ENCODE results near the gene ARHGAP26.

ARHGAP26 gene

GRCh38 chr5:143129203-143129602 is 359.0 kb downstream of the ARHGAP26 start:
- no peak for TF ChIP-seq SUZ12 (IDR thresholded peaks at IDR 0.05; ENCODE audit: extremely low read depth, insufficient read depth, insufficient read length)
- no peak for TF ChIP-seq ZNF274 (IDR thresholded peaks at IDR 0.05; ENCODE audit: low read depth, low read length)
- no peak for TF ChIP-seq YY1 (IDR thresholded peaks at IDR 0.05; ENCODE audit: insufficient read depth, insufficient read length)

GRCh38 chr5:143129910-143130612 is 359.9 kb downstream of the ARHGAP26 start:
- DNase-seq (ENCODE audit: low read depth, low spot score) = no peak
- Histone ChIP-seq H3K36me3 (ENCODE audit: insufficient read depth, insufficient read length, low read length) (no peaks in the 10 kb centered on the region), H3K9ac (ENCODE audit: insufficient read length, low read depth) (no peak overlapping the region), H3K9me3 (ENCODE audit: insufficient read depth, low read length) (no peaks in the 10 kb centered on the region), H3K4me1 (ENCODE audit: insufficient read depth, insufficient read length) (no peaks in the 10 kb centered on the region), H3K4me3 (ENCODE audit: insufficient read length, low read depth) (no peak overlapping the region), H3K27me3 (ENCODE audit: insufficient read depth, insufficient read length) (no peaks in the 10 kb centered on the region)
- no peak for TF ChIP-seq SUZ12 (IDR thresholded peaks at IDR 0.05; ENCODE audit: extremely low read depth, insufficient read depth, insufficient read length)
- TF ChIP-seq ZNF274 (IDR thresholded peaks at IDR 0.05; ENCODE audit: low read depth, low read length) = no peak
- TF ChIP-seq YY1 (IDR thresholded peaks at IDR 0.05; ENCODE audit: insufficient read depth, insufficient read length) = no peak

More at GRCh38 chr5:143129203-143129602, 359.0 kb downstream of the ARHGAP26 start:
- H3K9me3 ChIP-seq (ENCODE audit: insufficient read depth, low read length) = no peaks in the 10 kb centered on the region
- no peaks in the 10 kb centered on the region for H3K4me1 ChIP-seq (ENCODE audit: insufficient read depth, insufficient read length)
- H3K27me3 ChIP-seq (ENCODE audit: insufficient read depth, insufficient read length) = no peaks in the 10 kb centered on the region
- no peak for DNase-seq (ENCODE audit: low read depth, low spot score)
- H3K9ac ChIP-seq (ENCODE audit: insufficient read length, low read depth) = no peak overlapping the region
- H3K36me3 ChIP-seq (ENCODE audit: insufficient read depth, insufficient read length, low read length) = no peaks in the 10 kb centered on the region
- no peak overlapping the region for H3K4me3 ChIP-seq (ENCODE audit: insufficient read length, low read depth)

DNA sequence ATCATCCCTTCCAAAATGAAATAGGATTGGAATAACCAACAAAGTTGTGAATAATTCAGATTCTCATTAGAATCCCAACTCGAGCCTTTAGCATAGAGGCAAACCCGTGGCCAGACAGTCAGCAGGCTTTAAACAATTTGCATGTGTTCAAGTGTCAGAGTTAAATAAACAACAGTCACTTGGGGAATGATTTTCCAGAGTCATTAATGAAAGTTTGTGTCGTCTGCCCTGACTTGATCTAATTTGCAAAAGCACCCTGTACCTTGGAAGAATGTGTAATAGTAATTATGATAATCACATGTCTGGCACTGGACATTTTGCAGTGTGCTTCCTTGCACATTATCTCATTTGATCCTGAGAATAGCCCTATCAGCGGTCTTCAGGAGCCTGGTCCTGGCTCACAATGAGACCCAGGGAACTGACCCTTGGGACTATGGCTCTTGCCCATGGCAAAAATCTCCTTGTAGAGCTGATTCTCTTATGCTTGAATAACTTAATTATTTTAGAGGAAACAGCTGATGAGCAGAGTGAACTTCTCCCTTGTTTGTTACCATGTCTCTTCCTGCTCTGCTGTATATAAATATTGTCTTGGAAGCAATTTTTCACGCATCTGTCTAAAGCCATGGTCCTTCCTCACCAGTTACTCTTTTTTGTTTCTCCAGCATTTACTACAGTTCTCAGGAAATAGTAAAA is 360.6 kb downstream of the ARHGAP26 start:
- H3K27me3 ChIP-seq (ENCODE audit: insufficient read depth, insufficient read length) = no peaks in the 10 kb centered on the region
- H3K4me1 ChIP-seq (ENCODE audit: insufficient read depth, insufficient read length) = no peaks in the 10 kb centered on the region
- H3K36me3 ChIP-seq (ENCODE audit: insufficient read depth, insufficient read length, low read length) = no peaks in the 10 kb centered on the region

DNA sequence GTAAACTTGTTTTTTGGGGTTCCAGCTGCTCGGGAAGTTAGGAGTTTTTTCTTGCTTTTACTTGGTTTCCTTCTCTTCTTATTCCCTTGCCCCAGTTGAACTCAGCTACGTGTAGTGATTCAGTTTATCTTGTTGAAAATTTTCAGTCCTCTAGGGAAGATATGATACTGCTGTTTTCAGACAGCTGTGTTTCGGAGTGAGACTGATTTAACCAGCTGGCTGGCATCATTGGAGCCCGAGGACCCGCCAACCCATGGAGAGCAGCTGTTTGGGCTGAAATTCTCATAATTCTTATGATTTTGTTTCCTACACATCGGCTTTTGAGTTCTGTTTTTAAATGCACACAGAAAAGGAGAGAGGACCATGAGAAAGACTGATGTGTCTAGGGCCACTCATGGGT is 361.8 kb downstream of the ARHGAP26 start:
- no peaks in the 10 kb centered on the region for H3K36me3 ChIP-seq (ENCODE audit: insufficient read depth, insufficient read length, low read length)
- TF ChIP-seq YY1 (IDR thresholded peaks at IDR 0.05; ENCODE audit: insufficient read depth, insufficient read length) (no peak), ZNF274 (IDR thresholded peaks at IDR 0.05; ENCODE audit: low read depth, low read length) (no peak), SUZ12 (IDR thresholded peaks at IDR 0.05; ENCODE audit: extremely low read depth, insufficient read depth, insufficient read length) (no peak)
- no peaks in the 10 kb centered on the region for H3K27me3 ChIP-seq (ENCODE audit: insufficient read depth, insufficient read length)
- no peak overlapping the region for H3K4me3 ChIP-seq (ENCODE audit: insufficient read length, low read depth)
- no peak for DNase-seq (ENCODE audit: low read depth, low spot score)
- H3K9me3 ChIP-seq (ENCODE audit: insufficient read depth, low read length) = no peaks in the 10 kb centered on the region
- H3K4me1 ChIP-seq (ENCODE audit: insufficient read depth, insufficient read length) = no peaks in the 10 kb centered on the region
- H3K9ac ChIP-seq (ENCODE audit: insufficient read length, low read depth) = no peak overlapping the region

More for the DNA sequence above, 360.6 kb downstream of the ARHGAP26 start:
- DNase-seq (ENCODE audit: low read depth, low spot score) = no peak
- Histone ChIP-seq H3K9me3 (ENCODE audit: insufficient read depth, low read length) (no peaks in the 10 kb centered on the region), H3K9ac (ENCODE audit: insufficient read length, low read depth) (no peak overlapping the region), H3K4me3 (ENCODE audit: insufficient read length, low read depth) (no peak overlapping the region)
- no peak for TF ChIP-seq SUZ12 (IDR thresholded peaks at IDR 0.05; ENCODE audit: extremely low read depth, insufficient read depth, insufficient read length)
- TF ChIP-seq YY1 (IDR thresholded peaks at IDR 0.05; ENCODE audit: insufficient read depth, insufficient read length) = no peak
- no peak for TF ChIP-seq ZNF274 (IDR thresholded peaks at IDR 0.05; ENCODE audit: low read depth, low read length)

GRCh38 chr5:143132739-143133138 is 362.6 kb downstream of the ARHGAP26 start:
- TF ChIP-seq YY1 (IDR thresholded peaks at IDR 0.05; ENCODE audit: insufficient read depth, insufficient read length) (no peak), SUZ12 (IDR thresholded peaks at IDR 0.05; ENCODE audit: extremely low read depth, insufficient read depth, insufficient read length) (no peak), ZNF274 (IDR thresholded peaks at IDR 0.05; ENCODE audit: low read depth, low read length) (no peak)
- Histone ChIP-seq H3K4me3 (ENCODE audit: insufficient read length, low read depth) (no peak overlapping the region), H3K36me3 (ENCODE audit: insufficient read depth, insufficient read length, low read length) (no peaks in the 10 kb centered on the region), H3K9ac (ENCODE audit: insufficient read length, low read depth) (no peak overlapping the region), H3K4me1 (ENCODE audit: insufficient read depth, insufficient read length) (no peaks in the 10 kb centered on the region), H3K9me3 (ENCODE audit: insufficient read depth, low read length) (no peaks in the 10 kb centered on the region), H3K27me3 (ENCODE audit: insufficient read depth, insufficient read length) (no peaks in the 10 kb centered on the region)
- DNase-seq (ENCODE audit: low read depth, low spot score) = no peak

GRCh38 chr5:143133721-143134120 is 363.5 kb downstream of the ARHGAP26 start:
- H3K4me3 ChIP-seq (ENCODE audit: insufficient read length, low read depth) = no peak overlapping the region
- no peaks in the 10 kb centered on the region for H3K9me3 ChIP-seq (ENCODE audit: insufficient read depth, low read length)
- TF ChIP-seq ZNF274 (IDR thresholded peaks at IDR 0.05; ENCODE audit: low read depth, low read length) = no peak
- no peak for DNase-seq (ENCODE audit: low read depth, low spot score)
- no peaks in the 10 kb centered on the region for H3K4me1 ChIP-seq (ENCODE audit: insufficient read depth, insufficient read length)
- no peak overlapping the region for H3K9ac ChIP-seq (ENCODE audit: insufficient read length, low read depth)
- H3K27me3 ChIP-seq (ENCODE audit: insufficient read depth, insufficient read length) = no peaks in the 10 kb centered on the region
- H3K36me3 ChIP-seq (ENCODE audit: insufficient read depth, insufficient read length, low read length) = no peaks in the 10 kb centered on the region

GRCh38 chr5:143134269-143134668 is 364.1 kb downstream of the ARHGAP26 start:
- H3K27me3 ChIP-seq (ENCODE audit: insufficient read depth, insufficient read length) = no peaks in the 10 kb centered on the region
- no peaks in the 10 kb centered on the region for H3K36me3 ChIP-seq (ENCODE audit: insufficient read depth, insufficient read length, low read length)
- H3K9me3 ChIP-seq (ENCODE audit: insufficient read depth, low read length) = no peaks in the 10 kb centered on the region
- TF ChIP-seq YY1 (IDR thresholded peaks at IDR 0.05; ENCODE audit: insufficient read depth, insufficient read length) = no peak
- no peak for TF ChIP-seq SUZ12 (IDR thresholded peaks at IDR 0.05; ENCODE audit: extremely low read depth, insufficient read depth, insufficient read length)
- TF ChIP-seq ZNF274 (IDR thresholded peaks at IDR 0.05; ENCODE audit: low read depth, low read length) = no peak
- H3K4me1 ChIP-seq (ENCODE audit: insufficient read depth, insufficient read length) = no peaks in the 10 kb centered on the region
- no peak overlapping the region for H3K4me3 ChIP-seq (ENCODE audit: insufficient read length, low read depth)
- no peak for DNase-seq (ENCODE audit: low read depth, low spot score)
- no peak overlapping the region for H3K9ac ChIP-seq (ENCODE audit: insufficient read length, low read depth)

Measured in NT2/D1 (cell line).